HL-60 (cell line): Measurements from ENCODE around the gene YPEL4.
"Not testable (repeated sequence)": the region's sequence is repeated elsewhere in the genome, so short reads cannot be mapped to it uniquely, and the experiment has no call there.

Source experiments
- DNase-seq, 2 experiments: peaks; one replicate each; pipeline ENCODE4 v3.0.0-alpha.2; 2010 to 2020; ENCODE audit warnings: low read depth in 1 of 2, low spot score in 1 of 2
- H3K27ac ChIP-seq: fragments of 250-450 bp; sonication (Bioruptor Pico); replicated peaks from 2 replicates; pipeline ENCODE4 v1.5.1; 2020; ENCODE audit warnings: mild to moderate bottlenecking, moderate library complexity
- H3K27me3 ChIP-seq: fragments of 250-450 bp; sonication (Bioruptor Pico); 2 replicates; pipeline ENCODE4 v1.5.1; 2021; ENCODE audit warnings: mild to moderate bottlenecking, moderate library complexity; ENCODE audit not compliant: insufficient read depth, poor library complexity, severe bottlenecking
- H3K4me3 ChIP-seq: replicated peaks from 2 replicates; pipeline ENCODE4 v1.5.1; 2011; ENCODE audit warnings: mild to moderate bottlenecking, control low read depth, low read length; ENCODE audit not compliant: insufficient read depth
- GABPA ChIP-seq: IDR thresholded peaks from 2 replicates; pipeline ENCODE4 v1.6.1; 2012; ENCODE audit warnings: low read depth
- POLR2AphosphoS5 ChIP-seq: IDR thresholded peaks from 2 replicates; pipeline ENCODE4 v1.6.1; 2012; ENCODE audit warnings: low read depth
- REST ChIP-seq: IDR thresholded peaks from 2 replicates; pipeline ENCODE4 v1.6.1; 2012; ENCODE audit warnings: low read depth; ENCODE audit not compliant: insufficient replicate concordance
- SPI1 ChIP-seq: IDR thresholded peaks from 2 replicates; pipeline ENCODE4 v1.6.1; 2012; ENCODE audit warnings: low read depth, mild to moderate bottlenecking, borderline replicate concordance
- TF ChIP-seq, protein P1 (sequence below): IDR thresholded peaks from one replicate; pipeline ENCODE4 v1.5.1; 2011; ENCODE audit warnings: low read length, control low read depth, inconsistent platforms; ENCODE audit not compliant: insufficient read depth

YPEL4 gene

GRCh38 chr11:57652662-57653061 lies 3.0 kb upstream of the YPEL4 start:
- no peak for DNase-seq
- peak overlapping the region; percentile 74 for H3K27ac ChIP-seq
- no peak for TF ChIP-seq POLR2AphosphoS5
- H3K4me3 ChIP-seq = peak overlapping the region; percentile 15
- H3K27me3 ChIP-seq = peaks cover 7% of the 10 kb centered on the region

GRCh38 chr11:57652230-57652629 lies 2.5 kb upstream of the YPEL4 start:
- Histone ChIP-seq H3K27ac (peak overlapping the region; percentile 74), H3K4me3 (peak overlapping the region; percentile 15)
- 0 out of 2 replicates have a peak, but pooled peaks have one; percentile 34 for TF ChIP-seq POLR2AphosphoS5
- peak; percentile 16; the same call in 1 of the 2 replicates for TF ChIP-seq SPI1
- not testable (repeated sequence) for H3K27me3 ChIP-seq
- DNase-seq = peak in 1 of 2 experiments; percentile 83

GRCh38 chr11:57651408-57651807 lies 1.7 kb upstream of the YPEL4 start:
- H3K4me3 ChIP-seq = no peak overlapping the region
- TF ChIP-seq SPI1 (no peak), GABPA (no peak), REST (no peak)
- no peak for DNase-seq
- H3K27ac ChIP-seq = no peak overlapping the region
- H3K27me3 ChIP-seq = peaks cover 11% of the 10 kb centered on the region

GRCh38 chr11:57650739-57651090 lies 1.0 kb upstream of the YPEL4 start:
- no peak for DNase-seq
- TF ChIP-seq SPI1 (no peak), REST (no peak), POLR2AphosphoS5 (no peak), GABPA (no peak)
- TF ChIP-seq, protein P1, sequence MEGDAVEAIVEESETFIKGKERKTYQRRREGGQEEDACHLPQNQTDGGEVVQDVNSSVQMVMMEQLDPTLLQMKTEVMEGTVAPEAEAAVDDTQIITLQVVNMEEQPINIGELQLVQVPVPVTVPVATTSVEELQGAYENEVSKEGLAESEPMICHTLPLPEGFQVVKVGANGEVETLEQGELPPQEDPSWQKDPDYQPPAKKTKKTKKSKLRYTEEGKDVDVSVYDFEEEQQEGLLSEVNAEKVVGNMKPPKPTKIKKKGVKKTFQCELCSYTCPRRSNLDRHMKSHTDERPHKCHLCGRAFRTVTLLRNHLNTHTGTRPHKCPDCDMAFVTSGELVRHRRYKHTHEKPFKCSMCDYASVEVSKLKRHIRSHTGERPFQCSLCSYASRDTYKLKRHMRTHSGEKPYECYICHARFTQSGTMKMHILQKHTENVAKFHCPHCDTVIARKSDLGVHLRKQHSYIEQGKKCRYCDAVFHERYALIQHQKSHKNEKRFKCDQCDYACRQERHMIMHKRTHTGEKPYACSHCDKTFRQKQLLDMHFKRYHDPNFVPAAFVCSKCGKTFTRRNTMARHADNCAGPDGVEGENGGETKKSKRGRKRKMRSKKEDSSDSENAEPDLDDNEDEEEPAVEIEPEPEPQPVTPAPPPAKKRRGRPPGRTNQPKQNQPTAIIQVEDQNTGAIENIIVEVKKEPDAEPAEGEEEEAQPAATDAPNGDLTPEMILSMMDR = no peak
- Histone ChIP-seq H3K27ac (no peak overlapping the region), H3K4me3 (no peak overlapping the region), H3K27me3 (peaks cover 11% of the 10 kb centered on the region)

DNA sequence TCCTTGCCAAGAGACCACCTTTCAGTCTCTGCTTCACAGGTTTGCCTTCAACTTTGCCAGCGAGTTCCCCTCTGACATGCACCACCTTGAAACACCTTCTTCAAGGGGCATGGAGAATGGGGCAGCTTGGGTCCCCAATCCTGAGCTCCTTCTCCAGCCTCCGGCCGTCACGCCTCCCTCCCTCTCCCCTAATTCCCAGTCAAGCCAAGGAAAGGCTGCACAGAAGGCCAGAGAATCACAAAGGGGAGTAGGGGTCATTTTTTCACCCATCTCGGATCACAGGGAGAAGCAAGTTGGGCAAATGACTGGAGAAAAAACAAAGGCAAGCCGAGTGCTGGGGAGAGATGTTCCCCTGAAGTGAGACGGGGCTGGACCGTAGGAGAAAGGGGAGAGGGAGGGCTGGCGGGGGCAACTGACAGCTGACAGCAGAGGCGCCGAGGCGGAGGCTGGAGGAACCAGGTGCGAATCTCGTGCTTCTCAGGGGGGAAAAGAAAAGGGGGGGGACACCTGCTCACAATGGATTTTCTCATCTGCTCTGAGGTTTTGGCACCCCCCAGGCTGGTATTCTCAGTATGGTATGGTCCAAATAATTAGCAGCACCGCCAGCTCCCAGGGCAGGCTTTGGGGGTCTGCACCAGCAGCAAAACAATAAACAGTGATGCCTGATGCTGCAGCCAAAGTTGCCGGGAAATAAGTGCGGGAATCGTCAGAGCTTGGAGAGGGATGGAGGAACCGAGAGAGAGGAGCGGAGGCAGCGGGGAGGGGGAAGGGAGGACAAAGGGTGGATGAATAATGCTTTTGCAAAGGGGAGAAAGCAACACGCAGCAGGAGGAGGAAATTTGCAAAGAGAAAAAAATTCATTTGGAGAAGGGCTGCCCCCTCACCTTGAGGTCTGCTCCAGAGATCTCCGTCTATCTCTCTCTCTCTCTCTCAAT lies 644 bp downstream of the YPEL4 start:
- H3K27ac ChIP-seq = no peak overlapping the region
- TF ChIP-seq, protein P1 = no peak
- no peak for TF ChIP-seq GABPA
- no peak for TF ChIP-seq SPI1
- TF ChIP-seq REST = no peak
- no peak for TF ChIP-seq POLR2AphosphoS5
- no peak overlapping the region; the same call in 1 of the 2 replicates for H3K4me3 ChIP-seq
- H3K27me3 ChIP-seq = peaks cover 11% of the 10 kb centered on the region
- no peak for DNase-seq
